Measurements from ENCODE around the gene CDH2. TPM values are rescaled to one million over a fixed set of nuclear protein-coding genes. Genes with fewer than 3 reads are reported as not detected.

Gene CDH2
- total RNA-seq, 1 experiment from 2014 or later: 42.3 TPM

GRCh38 chr18:28176698-28176947 is 307 bp downstream of the CDH2 start:
- H3K4me3 ChIP-seq (ENCODE audit: low read depth in 2 of 2, low read length in 2 of 2): peak overlapping the region; percentile 63 to 71
- H3K9me3 ChIP-seq (ENCODE audit: control insufficient read depth, insufficient read depth, low read depth, low read length): no peaks in the 10 kb centered on the region
- ATAC-seq (peak; percentile 49), DNase-seq (ENCODE audit: low read depth, low spot score) (no peak)
- ChIA-PET CTCF (no interaction called here), POLR2A (no interaction called here)
- H3K4me1 ChIP-seq (ENCODE audit: control insufficient read depth, insufficient read depth, low read length): no peaks in the 10 kb centered on the region; the same call in 1 of the 2 replicates
- TF ChIP-seq SIN3A (IDR thresholded peaks at IDR 0.05; ENCODE audit: borderline replicate concordance, insufficient read depth, low read depth, low read length) (no peak), TCF7L2 (IDR thresholded peaks at IDR 0.05; ENCODE audit: low read depth, low read length) (no peak), POLR2AphosphoS5 (IDR thresholded peaks at IDR 0.05; ENCODE audit: low read depth, low read length) (no peak), CTCF (IDR thresholded peaks at IDR 0.05) (no peak)
- TF ChIP-seq, protein P1, sequence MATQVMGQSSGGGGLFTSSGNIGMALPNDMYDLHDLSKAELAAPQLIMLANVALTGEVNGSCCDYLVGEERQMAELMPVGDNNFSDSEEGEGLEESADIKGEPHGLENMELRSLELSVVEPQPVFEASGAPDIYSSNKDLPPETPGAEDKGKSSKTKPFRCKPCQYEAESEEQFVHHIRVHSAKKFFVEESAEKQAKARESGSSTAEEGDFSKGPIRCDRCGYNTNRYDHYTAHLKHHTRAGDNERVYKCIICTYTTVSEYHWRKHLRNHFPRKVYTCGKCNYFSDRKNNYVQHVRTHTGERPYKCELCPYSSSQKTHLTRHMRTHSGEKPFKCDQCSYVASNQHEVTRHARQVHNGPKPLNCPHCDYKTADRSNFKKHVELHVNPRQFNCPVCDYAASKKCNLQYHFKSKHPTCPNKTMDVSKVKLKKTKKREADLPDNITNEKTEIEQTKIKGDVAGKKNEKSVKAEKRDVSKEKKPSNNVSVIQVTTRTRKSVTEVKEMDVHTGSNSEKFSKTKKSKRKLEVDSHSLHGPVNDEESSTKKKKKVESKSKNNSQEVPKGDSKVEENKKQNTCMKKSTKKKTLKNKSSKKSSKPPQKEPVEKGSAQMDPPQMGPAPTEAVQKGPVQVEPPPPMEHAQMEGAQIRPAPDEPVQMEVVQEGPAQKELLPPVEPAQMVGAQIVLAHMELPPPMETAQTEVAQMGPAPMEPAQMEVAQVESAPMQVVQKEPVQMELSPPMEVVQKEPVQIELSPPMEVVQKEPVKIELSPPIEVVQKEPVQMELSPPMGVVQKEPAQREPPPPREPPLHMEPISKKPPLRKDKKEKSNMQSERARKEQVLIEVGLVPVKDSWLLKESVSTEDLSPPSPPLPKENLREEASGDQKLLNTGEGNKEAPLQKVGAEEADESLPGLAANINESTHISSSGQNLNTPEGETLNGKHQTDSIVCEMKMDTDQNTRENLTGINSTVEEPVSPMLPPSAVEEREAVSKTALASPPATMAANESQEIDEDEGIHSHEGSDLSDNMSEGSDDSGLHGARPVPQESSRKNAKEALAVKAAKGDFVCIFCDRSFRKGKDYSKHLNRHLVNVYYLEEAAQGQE (IDR thresholded peaks at IDR 0.05; ENCODE audit: insufficient read depth in 1 of 2, low read depth in 2 of 2, low read length in 1 of 2): no peak
- in situ Hi-C loops (cut with HindIII; ENCODE audit: low pct_unique_long_range_greater_than_20kb, low sequenced_read_pairs) (no loop called here), intact Hi-C loops (cut with micrococcal nuclease; ENCODE audit: unreplicated experiment) (no loop called here)
- no TSS peak for BruUV-seq (replicated peaks)
- no peak overlapping the region; the same call in 1 of the 2 replicates for H3K27ac ChIP-seq (ENCODE audit: low read length)
- H3K27me3 ChIP-seq (ENCODE audit: control insufficient read depth, insufficient read depth, low read length): no peaks in the 10 kb centered on the region
- no peaks in the 10 kb centered on the region for H3K36me3 ChIP-seq (ENCODE audit: control insufficient read depth, insufficient read depth, low read length)

GRCh38 chr18:28175930-28176697 is 816 bp downstream of the CDH2 start:
- ChIA-PET POLR2A (no interaction called here), CTCF (no interaction called here)
- H3K9me3 ChIP-seq (ENCODE audit: control insufficient read depth, insufficient read depth, low read depth, low read length): no peaks in the 10 kb centered on the region
- peak overlapping the region; percentile 54 for H3K27ac ChIP-seq (ENCODE audit: low read length)
- DNase-seq (ENCODE audit: low read depth, low spot score) (no peak), ATAC-seq (peak; percentile 37)
- TF ChIP-seq, protein P1 (IDR thresholded peaks at IDR 0.05; ENCODE audit: insufficient read depth in 1 of 2, low read depth in 2 of 2, low read length in 1 of 2): no peak
- TF ChIP-seq SIN3A (IDR thresholded peaks at IDR 0.05; ENCODE audit: borderline replicate concordance, insufficient read depth, low read depth, low read length) (no peak), POLR2AphosphoS5 (IDR thresholded peaks at IDR 0.05; ENCODE audit: low read depth, low read length) (no peak), CTCF (IDR thresholded peaks at IDR 0.05) (no peak), TCF7L2 (IDR thresholded peaks at IDR 0.05; ENCODE audit: low read depth, low read length) (no peak)
- H3K27me3 ChIP-seq (ENCODE audit: control insufficient read depth, insufficient read depth, low read length): no peaks in the 10 kb centered on the region
- H3K4me1 ChIP-seq (ENCODE audit: control insufficient read depth, insufficient read depth, low read length): no peaks in the 10 kb centered on the region; the same call in 1 of the 2 replicates
- BruUV-seq (replicated peaks): no TSS peak
- peak overlapping the region; percentile 63 to 71 for H3K4me3 ChIP-seq (ENCODE audit: low read depth in 2 of 2, low read length in 2 of 2)
- intact Hi-C loops (cut with micrococcal nuclease; ENCODE audit: unreplicated experiment): no loop called here
- H3K36me3 ChIP-seq (ENCODE audit: control insufficient read depth, insufficient read depth, low read length): no peaks in the 10 kb centered on the region
- in situ Hi-C loops (cut with HindIII; ENCODE audit: low pct_unique_long_range_greater_than_20kb, low sequenced_read_pairs): no loop called here
